Activated naive CD4-positive, alpha-beta T cell treated with anti-CD3 and anti-CD28 coated beads, Interleukin-2, amount 50 U/mL, for 72 hours (primary cell): ENCODE measurements around the gene ELMO1. TPM values are rescaled to one million over a fixed set of nuclear protein-coding genes. Genes with fewer than 3 reads are reported as not detected.
A peak's percentile ranks its signal among the peaks of the same experiment; 100 is the strongest.

Source experiments
- ATAC-seq, 2 donors: fragments of 150-1000 bp; cut with Tn5 transposase; 2 replicates each; pipeline ENCODE4 v1.10.0; 2021; ENCODE audit warnings: mild to moderate bottlenecking in 2 of 2, moderate library complexity in 2 of 2
- DNase-seq, 2 donors: peaks; one replicate each; pipeline ENCODE4 v3.0.0; 2021 to 2022; ENCODE audit warnings: low spot score in 2 of 2
- H3K27ac Mint-ChIP-seq, 2 donors: one replicate each; pipeline ENCODE4 v1.8.0; 2022; ENCODE audit warnings: mild to moderate bottlenecking in 2 of 2, mixed read lengths in 2 of 2
- H3K36me3 Mint-ChIP-seq, 2 donors: one replicate each; pipeline ENCODE4 v1.8.0; 2022; ENCODE audit warnings: mixed read lengths in 2 of 2
- H3K9me3 Mint-ChIP-seq, 2 donors: one replicate each; pipeline ENCODE4 v1.8.0; 2022; ENCODE audit warnings: mixed read lengths in 2 of 2
- total RNA-seq, 2 donors: library from RNA; stranded (reverse); gene quantifications; one replicate each; pipeline ENCODE4 v1.2.3, GENCODE V29; 2022

The ELMO1 gene
- total RNA-seq, result 100 to 1,000 TPM; 137 to 167 TPM

- ATAC-seq (peak; percentile 77 to 86), DNase-seq (peak; percentile 76 to 79)
- Mint-ChIP-seq H3K27ac (peak within 1 kb of the TSS; percentile 97), H3K9me3 (peaks cover 0 to 5% of the 10 kb centered on the region in 2 donors), H3K36me3 (peaks cover 12 to 44% of the 10 kb centered on the region in 2 donors)
Measured at GRCh38 chr7:37448636-37449361, at the start of gene ELMO1. Gene ELMO1, minus strand, starts transcription at chr7:37448864. Its CDS starts 106,174 bp downstream, at chr7:37342690.

- Mint-ChIP-seq H3K36me3 (no peaks in the 10 kb centered on the region), H3K27ac (no peak overlapping the region), H3K9me3 (no peaks in the 10 kb centered on the region)
- DNase-seq (no peak), ATAC-seq (no peak)
Measured at GRCh38 chr7:37497576-37497975, 48.9 kb upstream of the ELMO1 start.

DNA sequence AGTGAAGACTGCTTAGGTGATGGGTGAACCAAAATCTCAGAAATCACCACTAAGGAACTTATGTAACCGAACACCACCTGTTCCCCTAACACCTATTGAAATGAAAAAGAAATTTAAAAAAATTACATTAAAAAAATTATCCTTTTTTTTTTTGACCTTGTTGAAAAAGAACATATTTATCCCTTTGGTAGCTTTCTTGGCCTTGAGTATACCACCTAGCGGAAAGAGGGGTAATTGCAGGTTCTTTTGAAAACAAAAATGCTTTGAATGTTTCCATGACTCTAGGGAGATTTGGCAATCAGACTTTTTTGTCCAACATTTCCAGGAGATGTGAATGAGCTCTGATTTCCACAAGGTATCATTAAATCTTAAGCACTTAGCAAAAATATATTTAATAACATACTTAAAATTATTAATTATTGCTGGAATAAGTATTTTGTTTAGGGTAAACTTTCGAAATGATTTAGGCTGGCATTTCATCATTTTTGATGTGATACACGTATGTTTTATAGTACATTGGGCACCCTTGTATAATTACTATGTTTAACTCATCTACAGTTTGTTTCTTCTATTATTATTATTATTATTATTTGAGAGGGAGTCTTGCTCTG is 47.0 kb upstream of the ELMO1 start:
- Mint-ChIP-seq H3K27ac (no peak overlapping the region), H3K36me3 (no peaks in the 10 kb centered on the region), H3K9me3 (no peaks in the 10 kb centered on the region)
- DNase-seq (no peak), ATAC-seq (no peak)

DNA sequence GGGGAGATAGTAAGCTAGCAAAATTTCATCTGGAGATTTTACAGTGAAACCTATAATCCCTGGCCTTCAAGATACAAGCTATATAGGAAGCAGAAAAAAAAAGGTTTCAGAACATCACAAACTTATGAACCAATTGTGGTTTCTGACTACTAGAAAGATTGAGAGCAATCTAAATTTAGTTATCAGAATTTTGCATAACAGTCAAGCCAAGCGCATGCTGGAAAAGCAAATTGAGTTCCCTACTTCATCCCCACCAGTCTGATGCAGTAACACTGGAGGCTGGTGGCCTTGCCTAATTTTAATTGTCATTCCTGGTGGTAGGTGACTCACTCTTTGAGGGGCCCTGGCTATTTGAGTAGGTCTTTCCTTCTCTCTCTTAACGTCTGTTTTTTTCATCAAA is 46.3 kb upstream of the ELMO1 start:
- DNase-seq (no peak), ATAC-seq (peak in 1 of 2 donors; percentile 49)
- no peaks in the 10 kb centered on the region for H3K9me3 Mint-ChIP-seq
- no peak overlapping the region for H3K27ac Mint-ChIP-seq
- no peaks in the 10 kb centered on the region for H3K36me3 Mint-ChIP-seq

GRCh38 chr7:37493810-37494209 is 45.1 kb upstream of the ELMO1 start:
- Mint-ChIP-seq H3K9me3 (no peaks in the 10 kb centered on the region), H3K36me3 (no peaks in the 10 kb centered on the region), H3K27ac (no peak overlapping the region)
- ATAC-seq (no peak), DNase-seq (no peak)

DNA sequence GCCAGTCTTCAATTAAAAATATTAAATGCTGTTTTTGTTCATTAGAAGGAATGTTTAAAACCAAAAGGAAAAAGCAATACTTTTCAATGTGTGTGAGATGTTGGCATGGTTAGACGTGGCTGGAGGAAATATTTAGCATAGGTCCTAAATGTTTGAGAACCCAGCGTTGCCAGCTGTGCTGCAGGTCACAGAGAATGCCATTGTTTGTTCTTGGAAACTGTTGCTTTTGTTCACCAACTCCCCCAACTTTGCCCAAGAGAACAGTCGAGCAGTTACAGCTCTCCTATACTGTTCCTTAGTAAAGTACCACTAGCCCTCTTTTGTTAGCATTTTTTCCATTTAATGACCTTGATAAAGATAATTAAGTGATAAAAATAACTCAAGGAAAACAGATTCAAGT is 44.5 kb upstream of the ELMO1 start:
- Mint-ChIP-seq H3K27ac (no peak overlapping the region), H3K36me3 (peaks cover 3 to 4% of the 10 kb centered on the region in 2 donors), H3K9me3 (peaks cover 3% of the 10 kb centered on the region in 2 donors)
- DNase-seq (no peak), ATAC-seq (no peak)

- no peak overlapping the region for H3K27ac Mint-ChIP-seq
- H3K9me3 Mint-ChIP-seq, result peaks cover 4 to 7% of the 10 kb centered on the region in 2 donors
- DNase-seq, result no peak
- peak; percentile 34 to 35 for ATAC-seq
- H3K36me3 Mint-ChIP-seq, result peaks cover 6 to 7% of the 10 kb centered on the region in 2 donors
Measured at GRCh38 chr7:37491919-37492694, 43.4 kb upstream of the ELMO1 start.

DNA sequence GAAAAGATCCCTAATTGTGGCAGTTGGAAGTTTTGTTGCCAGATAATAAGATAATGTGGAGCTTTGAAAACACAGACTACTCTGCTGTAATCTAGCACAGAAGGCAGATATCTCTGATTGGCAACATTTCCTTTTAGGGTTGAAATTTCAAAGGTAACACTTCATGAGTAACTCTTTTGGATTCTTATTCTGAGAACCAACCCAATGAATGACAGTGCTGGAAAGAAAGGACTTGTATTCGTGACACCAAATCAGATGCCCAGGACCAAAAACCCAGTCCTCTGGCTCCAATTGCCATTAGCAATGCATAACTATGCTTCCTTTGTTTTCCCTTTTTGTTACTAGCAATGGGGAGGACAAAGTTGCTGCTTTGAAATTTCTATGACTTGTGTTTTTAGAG is 41.0 kb upstream of the ELMO1 start:
- peaks cover 9 to 12% of the 10 kb centered on the region in 2 donors for H3K9me3 Mint-ChIP-seq
- H3K27ac Mint-ChIP-seq, result no peak overlapping the region
- DNase-seq (no peak), ATAC-seq (no peak)
- H3K36me3 Mint-ChIP-seq, result peaks cover 6 to 7% of the 10 kb centered on the region in 2 donors

DNA sequence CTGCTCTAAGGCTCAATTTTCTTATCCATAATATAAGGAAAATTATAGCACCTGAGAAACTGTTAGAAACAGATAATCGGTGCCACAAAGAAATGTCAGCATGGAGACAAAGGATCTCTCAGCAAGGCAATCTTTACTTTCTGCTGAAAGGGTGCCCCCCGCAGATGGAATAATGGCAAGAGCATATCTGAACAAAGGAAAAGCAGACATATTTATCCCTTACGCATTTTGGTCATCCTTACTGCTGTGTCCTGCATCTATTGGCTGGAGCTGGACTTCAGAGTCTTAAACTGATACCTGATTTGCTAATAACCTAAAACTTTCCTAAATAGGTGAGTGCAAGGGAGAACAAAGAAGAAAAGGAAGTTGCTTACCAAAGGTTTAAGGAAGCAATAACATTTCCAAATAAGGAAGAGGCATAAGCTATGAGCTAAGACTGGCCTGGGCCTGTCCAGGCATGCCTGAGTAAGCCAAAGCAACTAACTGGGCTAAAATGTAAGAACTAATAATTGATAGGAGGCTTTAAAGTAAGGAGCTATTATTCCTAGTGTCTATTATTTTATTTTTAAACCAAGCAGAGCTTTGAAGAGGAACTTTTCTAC is 39.6 kb upstream of the ELMO1 start:
- no peak for ATAC-seq

GRCh38 chr7:37484426-37485073 is 35.9 kb upstream of the ELMO1 start:
- Mint-ChIP-seq H3K9me3 (peaks cover 9 to 12% of the 10 kb centered on the region in 2 donors), H3K27ac (no peak overlapping the region), H3K36me3 (peaks cover 6 to 7% of the 10 kb centered on the region in 2 donors)
- ATAC-seq (peak in 1 of 2 donors; percentile 11), DNase-seq (no peak)

More for the DNA sequence above, 39.6 kb upstream of the ELMO1 start:
- Mint-ChIP-seq H3K9me3 (peaks cover 9 to 12% of the 10 kb centered on the region in 2 donors), H3K36me3 (peaks cover 6 to 7% of the 10 kb centered on the region in 2 donors), H3K27ac (peak overlapping the region in 1 of 2 donors; percentile 87)
- DNase-seq, result no peak

DNA sequence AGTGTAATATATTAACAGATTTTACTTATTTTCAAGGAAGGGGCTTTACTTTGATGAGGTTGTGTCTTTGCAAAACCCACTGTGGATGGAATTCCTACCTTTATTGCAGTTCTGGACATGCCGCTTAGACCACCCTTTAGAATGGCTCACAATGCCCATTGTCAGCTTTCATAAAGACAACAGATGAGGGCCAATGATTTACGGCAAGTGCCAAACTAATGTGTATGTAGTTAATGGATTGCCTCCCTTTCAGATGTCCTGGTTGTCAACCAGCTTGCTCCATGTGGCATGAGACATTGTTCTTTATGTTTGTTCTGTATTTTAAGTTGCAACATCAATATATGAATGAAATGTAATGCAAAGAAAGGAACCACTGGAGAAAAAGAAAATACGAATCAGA is 35.0 kb upstream of the ELMO1 start:
- ATAC-seq (no peak), DNase-seq (no peak)
- Mint-ChIP-seq H3K27ac (no peak overlapping the region), H3K36me3 (peaks cover 6 to 7% of the 10 kb centered on the region in 2 donors), H3K9me3 (peaks cover 9 to 12% of the 10 kb centered on the region in 2 donors)

DNA sequence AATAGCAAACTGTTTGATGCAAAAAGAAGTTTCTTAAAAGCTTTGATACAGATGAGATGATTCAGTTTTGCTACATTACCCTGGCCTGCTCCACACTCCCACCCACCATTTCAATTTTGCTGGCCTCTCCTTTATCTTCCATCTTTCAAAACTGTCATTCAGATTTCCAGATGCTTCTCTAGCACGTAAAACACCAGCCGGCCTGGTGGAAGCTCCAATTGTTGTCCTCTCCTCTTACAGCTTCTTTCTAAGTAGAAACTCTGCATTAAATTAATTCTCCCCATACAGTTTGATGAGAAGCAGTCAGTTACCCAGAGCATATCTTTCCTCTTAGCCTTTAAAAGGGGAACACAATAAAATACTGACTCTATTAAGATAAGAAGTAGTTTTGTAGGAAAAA is 34.3 kb upstream of the ELMO1 start:
- Mint-ChIP-seq H3K9me3 (peaks cover 4 to 8% of the 10 kb centered on the region in 2 donors), H3K36me3 (peaks cover under 1 to 1% of the 10 kb centered on the region in 2 donors), H3K27ac (no peak overlapping the region)
- DNase-seq (no peak), ATAC-seq (no peak)

DNA sequence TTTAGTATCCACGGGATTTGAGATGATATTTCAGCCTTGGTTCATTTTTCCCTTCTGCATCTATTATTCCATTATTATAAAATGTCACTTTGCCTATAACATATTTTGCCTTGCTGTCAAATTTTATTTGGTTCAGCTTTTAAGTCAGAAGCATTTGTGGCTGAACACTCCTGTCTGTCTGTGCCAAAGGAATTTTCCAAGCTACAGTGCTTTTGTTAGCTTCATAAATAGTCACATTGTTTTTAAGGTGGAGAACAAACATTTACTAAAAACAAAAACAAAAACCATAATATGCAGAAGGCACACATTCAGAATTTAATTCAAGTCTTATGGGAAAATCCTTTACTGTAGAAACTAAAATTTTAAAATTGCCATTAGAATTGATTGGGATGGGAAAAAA is 33.8 kb upstream of the ELMO1 start:
- ATAC-seq, result no peak

GRCh38 chr7:37481722-37482288 is 33.1 kb upstream of the ELMO1 start:
- no peak for ATAC-seq
- DNase-seq, result no peak
- Mint-ChIP-seq H3K36me3 (no peaks in the 10 kb centered on the region), H3K9me3 (peaks cover 4% of the 10 kb centered on the region in 2 donors), H3K27ac (no peak overlapping the region)

More for the DNA sequence above, 33.8 kb upstream of the ELMO1 start:
- peaks cover 4 to 8% of the 10 kb centered on the region in 2 donors for H3K9me3 Mint-ChIP-seq
- H3K36me3 Mint-ChIP-seq, result no peaks in the 10 kb centered on the region
- DNase-seq, result no peak
- no peak overlapping the region for H3K27ac Mint-ChIP-seq

DNA sequence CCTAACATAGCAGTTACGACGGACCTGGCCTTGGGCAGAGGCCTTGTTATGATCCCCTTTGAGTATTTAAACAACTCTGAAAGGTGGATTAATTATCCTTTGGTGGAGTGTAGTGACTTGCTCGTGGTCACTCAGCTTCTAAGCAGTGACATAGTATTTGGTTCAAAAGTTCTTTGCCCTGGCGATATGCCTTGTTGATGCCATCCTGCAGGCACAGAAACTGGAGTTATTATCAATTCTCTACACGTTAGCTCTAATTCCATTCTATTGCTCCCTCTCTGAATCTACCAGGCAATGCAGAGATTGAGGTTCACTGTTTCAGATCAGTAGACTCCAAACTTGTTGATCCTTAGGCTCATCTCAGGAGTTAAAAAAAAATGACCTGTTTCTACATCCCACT is 32.5 kb upstream of the ELMO1 start:
- no peak overlapping the region for H3K27ac Mint-ChIP-seq
- peaks cover 1% of the 10 kb centered on the region in 2 donors for H3K9me3 Mint-ChIP-seq
- ATAC-seq (no peak), DNase-seq (no peak)
- H3K36me3 Mint-ChIP-seq, result no peaks in the 10 kb centered on the region
